OCI-M2 (cell line): Measurements from ENCODE around the gene CLIP1.
"Not testable (repeated sequence)": the region's sequence is repeated elsewhere in the genome, so short reads cannot be mapped to it uniquely, and the experiment has no call there.

Experiments
- DNase-seq: peaks from one replicate; lab custom pipeline; 2025; ENCODE audit not compliant: unreplicated experiment; lab: John Stamatoyannopoulos, UW

The CLIP1 gene

GRCh38 chr12:122421821-122422729 lies at the start of gene CLIP1:
TSS of gene CLIP1 (minus strand) at chr12:122422669. CDS start at chr12:122380452, 42,217 bp downstream.
- DNase-seq = no peak

- no peak for DNase-seq
Measured at GRCh38 chr12:122471324-122472226, 49.1 kb upstream of the CLIP1 start.

GRCh38 chr12:122470576-122470975 lies 48.1 kb upstream of the CLIP1 start:
- DNase-seq = not testable (repeated sequence)

GRCh38 chr12:122469856-122470255 lies 47.4 kb upstream of the CLIP1 start:
- not testable (repeated sequence) for DNase-seq

GRCh38 chr12:122467983-122468382 lies 45.5 kb upstream of the CLIP1 start:
- no peak for DNase-seq

- not testable (repeated sequence) for DNase-seq
Measured at GRCh38 chr12:122464317-122465042, 42.0 kb upstream of the CLIP1 start.

- no peak for DNase-seq
Measured at GRCh38 chr12:122460641-122461040, 38.2 kb upstream of the CLIP1 start.

GRCh38 chr12:122460061-122460460 lies 37.6 kb upstream of the CLIP1 start:
- no peak for DNase-seq

GRCh38 chr12:122459211-122459610 lies 36.7 kb upstream of the CLIP1 start:
- DNase-seq = no peak

- no peak for DNase-seq
Measured at GRCh38 chr12:122458105-122459035, 35.9 kb upstream of the CLIP1 start.

- DNase-seq = no peak
Measured at GRCh38 chr12:122457627-122458026, 35.2 kb upstream of the CLIP1 start.

- DNase-seq = no peak
Measured at GRCh38 chr12:122454739-122455138, 32.3 kb upstream of the CLIP1 start.

GRCh38 chr12:122454250-122454721 lies 31.8 kb upstream of the CLIP1 start:
- DNase-seq = no peak

GRCh38 chr12:122452701-122453285 lies 30.3 kb upstream of the CLIP1 start:
- no peak for DNase-seq

- no peak for DNase-seq
Measured at GRCh38 chr12:122449317-122449716, 26.8 kb upstream of the CLIP1 start.

- DNase-seq = not testable (repeated sequence)
Measured at GRCh38 chr12:122447825-122448224, 25.4 kb upstream of the CLIP1 start.

- not testable (repeated sequence) for DNase-seq
Measured at GRCh38 chr12:122446390-122446789, 23.9 kb upstream of the CLIP1 start.

GRCh38 chr12:122444071-122444470 lies 21.6 kb upstream of the CLIP1 start:
- not testable (repeated sequence) for DNase-seq

- DNase-seq = not testable (repeated sequence)
Measured at GRCh38 chr12:122438822-122439221, 16.4 kb upstream of the CLIP1 start.
